Thyroid gland (tissue), 4 donors: ENCODE measurements around the gene CACNA1A. TPM values are rescaled to one million over a fixed set of nuclear protein-coding genes. Genes with fewer than 3 reads are reported as not detected.
"Not testable (repeated sequence)": the region's sequence is repeated elsewhere in the genome, so short reads cannot be mapped to it uniquely, and the experiment has no call there.

Source experiments
- DNase-seq, 2 donors: peaks; one replicate each; pipeline ENCODE4 v3.0.0-alpha.2; 2019
- H3K27ac ChIP-seq, 3 donors: fragments of 200-600 bp; sonication (generic); 1 replicate in 2 of 3; 2 replicates in 1 of 3; pipeline ENCODE4 v1.5.1; 2016 to 2019; ENCODE audit warnings: mild to moderate bottlenecking in 1 of 3, moderate library complexity in 1 of 3
- H3K27me3 ChIP-seq: fragments of 200-600 bp; sonication (generic); one replicate; pipeline ENCODE4 v1.5.1; 2019
- H3K36me3 ChIP-seq, 2 donors: fragments of 200-600 bp; sonication (generic); one replicate each; pipeline ENCODE4 v1.5.1; 2016 to 2019
- H3K4me1 ChIP-seq, 2 donors: fragments of 200-600 bp; sonication (generic); one replicate each; pipeline ENCODE4 v1.5.1; 2017 to 2019
- H3K4me3 ChIP-seq, 3 donors: fragments of 200-600 bp; sonication (generic); replicated peaks in 1 of 3; 1 replicate in 2 of 3; 2 replicates in 1 of 3; pipeline ENCODE4 v1.5.1; 2016; ENCODE audit warnings: mild to moderate bottlenecking in 1 of 3
- H3K9me3 ChIP-seq: fragments of 200-600 bp; sonication (generic); one replicate; pipeline ENCODE4 v1.5.1; 2017
- POLR2A ChIP-seq, 2 donors: fragments of 450-650 bp; IDR thresholded peaks; one replicate each; pipeline ENCODE4 v1.6.1; 2017; ENCODE audit warnings: antibody characterized with exemption in 2 of 2, mild to moderate bottlenecking in 2 of 2, moderate library complexity in 1 of 2
- WGBS, 2 donors: methylation state at CpG; one replicate each; pipeline ENCODE4 v1.1.5; 2017; 5-methylcytosine and 5-hydroxymethylcytosine counted together
- intact Hi-C: fragments of 100-400 bp; cut with DNase I; formaldehyde crosslinking; loops from one replicate; pipeline ENCODE4 v1.15.1; 2023
- total RNA-seq, 4 donors: library from RNA; depleted of rRNA; stranded (reverse); fragments of >200 nt; gene quantifications; one replicate each; pipeline ENCODE4 v1.2.3, GENCODE V29; 2016
- TF ChIP-seq, protein P1 (sequence below), 6 experiments: fragments of 200-600 bp in 3 of 6; fragments of 450-650 bp in 3 of 6; sonication (generic) in 3 of 6; IDR thresholded peaks; one replicate each; pipeline ENCODE4 v1.5.1; 2016 to 2019; ENCODE audit warnings: antibody characterized with exemption in 6 of 6, mild to moderate bottlenecking in 2 of 6, inconsistent platforms in 1 of 6, moderate library complexity in 1 of 6

CACNA1A gene
- total RNA-seq, 4 donors from 2014 or later, result 0.27 to 2.5 (median 0.80) TPM

DNA sequence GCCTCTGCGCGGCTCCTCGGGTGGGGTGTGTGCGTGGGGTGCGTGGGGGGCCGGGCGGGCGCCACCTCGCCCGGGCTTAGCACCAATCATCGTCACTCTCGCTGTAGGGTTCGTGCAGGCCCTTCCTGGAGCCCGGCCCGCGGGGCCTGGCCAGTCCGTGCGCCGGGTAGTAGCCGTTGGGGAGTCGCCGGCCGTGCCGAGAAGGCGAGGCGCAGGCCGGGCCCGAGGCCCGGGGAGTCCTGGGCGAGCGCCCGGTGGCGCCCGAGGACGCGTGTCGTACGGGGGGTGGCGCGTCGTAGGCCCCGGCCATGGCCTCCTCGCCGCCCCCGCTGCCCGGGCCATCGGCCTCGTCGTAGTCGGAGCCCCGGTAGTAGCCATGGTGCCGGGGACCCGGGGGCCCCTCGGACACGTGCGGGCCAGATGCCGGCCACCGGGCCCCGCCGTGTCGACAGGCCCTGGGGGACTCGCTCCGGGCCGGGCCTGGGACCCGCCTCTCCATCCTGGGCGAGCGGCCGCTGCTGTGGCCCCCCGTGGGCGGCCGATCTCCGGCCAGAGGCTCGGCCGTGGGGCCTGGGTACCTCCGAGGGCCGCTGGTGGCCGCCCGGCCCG is 298.9 kb downstream of the CACNA1A start:
- no peaks in the 10 kb centered on the region for H3K9me3 ChIP-seq
- H3K4me1 ChIP-seq, result no peaks in the 10 kb centered on the region
- H3K36me3 ChIP-seq, result no peaks in the 10 kb centered on the region
- TF ChIP-seq, protein P1, sequence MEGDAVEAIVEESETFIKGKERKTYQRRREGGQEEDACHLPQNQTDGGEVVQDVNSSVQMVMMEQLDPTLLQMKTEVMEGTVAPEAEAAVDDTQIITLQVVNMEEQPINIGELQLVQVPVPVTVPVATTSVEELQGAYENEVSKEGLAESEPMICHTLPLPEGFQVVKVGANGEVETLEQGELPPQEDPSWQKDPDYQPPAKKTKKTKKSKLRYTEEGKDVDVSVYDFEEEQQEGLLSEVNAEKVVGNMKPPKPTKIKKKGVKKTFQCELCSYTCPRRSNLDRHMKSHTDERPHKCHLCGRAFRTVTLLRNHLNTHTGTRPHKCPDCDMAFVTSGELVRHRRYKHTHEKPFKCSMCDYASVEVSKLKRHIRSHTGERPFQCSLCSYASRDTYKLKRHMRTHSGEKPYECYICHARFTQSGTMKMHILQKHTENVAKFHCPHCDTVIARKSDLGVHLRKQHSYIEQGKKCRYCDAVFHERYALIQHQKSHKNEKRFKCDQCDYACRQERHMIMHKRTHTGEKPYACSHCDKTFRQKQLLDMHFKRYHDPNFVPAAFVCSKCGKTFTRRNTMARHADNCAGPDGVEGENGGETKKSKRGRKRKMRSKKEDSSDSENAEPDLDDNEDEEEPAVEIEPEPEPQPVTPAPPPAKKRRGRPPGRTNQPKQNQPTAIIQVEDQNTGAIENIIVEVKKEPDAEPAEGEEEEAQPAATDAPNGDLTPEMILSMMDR (IDR thresholded peaks at IDR 0.05), result no peak
- TF ChIP-seq POLR2A (IDR thresholded peaks at IDR 0.05), result no peak
- H3K27ac ChIP-seq, result peak overlapping the region; percentile 29 to 68 (median 61)
- intact Hi-C loops, result no loop called here
- 71 to 94% methylated on average over 9 to 41 of the region's 79 CpGs for WGBS, 2 donors
- H3K4me3 ChIP-seq, result peak overlapping the region in 1 of 3 donors; percentile 14
- no peak for DNase-seq
- no peaks in the 10 kb centered on the region for H3K27me3 ChIP-seq

DNA sequence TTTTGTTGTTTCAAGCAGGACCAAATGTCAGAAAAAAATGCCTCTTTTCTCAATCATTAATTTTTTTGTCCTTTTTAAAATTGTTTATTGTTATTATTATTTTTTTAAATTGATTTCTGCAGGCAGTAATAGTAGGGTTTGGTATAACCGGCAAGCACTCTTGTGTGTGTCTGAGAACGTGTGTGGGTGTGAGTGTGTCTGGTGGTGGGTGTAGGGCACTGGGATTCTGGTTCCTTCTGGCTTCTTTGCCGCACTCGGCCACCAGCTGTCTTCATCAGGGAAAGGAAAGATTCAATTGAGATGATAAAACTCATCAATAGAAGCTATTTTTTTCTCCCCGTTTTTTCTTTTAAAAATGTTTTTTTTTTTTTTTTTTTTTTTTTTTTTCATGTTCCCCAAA is 299.7 kb downstream of the CACNA1A start:
- H3K4me3 ChIP-seq, result no peak overlapping the region
- no peaks in the 10 kb centered on the region for H3K36me3 ChIP-seq
- no peaks in the 10 kb centered on the region for H3K9me3 ChIP-seq
- no peaks in the 10 kb centered on the region for H3K27me3 ChIP-seq
- H3K4me1 ChIP-seq, result no peaks in the 10 kb centered on the region
- intact Hi-C loops, result no loop called here
- no peak overlapping the region for H3K27ac ChIP-seq
- WGBS, 2 donors, result 89 to 93% methylated on average over 5 of the region's 5 CpGs
- no peak for DNase-seq
- TF ChIP-seq, protein P1 (IDR thresholded peaks at IDR 0.05), result no peak
- no peak for TF ChIP-seq POLR2A (IDR thresholded peaks at IDR 0.05)

DNA sequence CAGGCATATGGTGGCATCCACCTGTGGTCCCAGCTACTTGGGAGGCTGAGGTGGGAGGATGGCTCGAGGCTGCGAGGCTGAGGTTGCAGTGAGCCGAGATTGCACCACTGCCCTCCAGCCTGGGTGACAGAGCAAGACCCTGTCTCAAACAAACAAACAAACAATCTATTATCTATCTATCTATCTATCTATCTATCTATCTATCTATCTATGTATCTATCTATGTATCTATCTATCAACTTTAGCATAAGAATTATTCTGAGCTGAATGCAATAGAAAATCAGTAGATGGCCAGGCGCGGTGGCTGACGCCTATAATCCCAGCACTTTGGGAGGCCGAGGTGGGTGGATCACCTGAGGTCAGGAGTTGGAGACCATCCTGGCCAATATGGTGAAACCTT is 304.2 kb downstream of the CACNA1A start:
- H3K27ac ChIP-seq, H3K4me1 ChIP-seq, H3K27me3 ChIP-seq, H3K4me3 ChIP-seq, H3K9me3 ChIP-seq, DNase-seq, intact Hi-C loops, H3K36me3 ChIP-seq: not testable (repeated sequence)
- 95 to 97% methylated on average over 7 of the region's 7 CpGs for WGBS, 2 donors

DNA sequence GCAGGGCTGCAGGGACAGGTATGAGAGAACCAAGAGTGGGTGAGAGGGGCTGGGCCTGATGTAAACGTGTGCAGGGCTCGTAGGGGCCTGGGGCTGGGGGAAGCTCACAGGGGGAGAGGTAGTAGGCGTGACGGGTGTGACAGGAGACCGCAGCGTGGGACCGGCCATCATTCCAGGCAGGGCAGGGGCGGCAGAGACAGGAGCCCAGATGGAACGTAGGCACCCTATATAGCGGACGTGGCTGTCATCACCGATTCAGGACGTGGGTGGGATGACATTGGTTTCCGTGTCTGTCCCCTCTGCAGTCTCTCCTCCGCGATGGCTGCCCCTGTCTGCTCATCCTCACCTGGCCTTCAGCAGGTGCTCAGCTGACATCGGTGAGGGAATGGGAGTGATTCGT is 307.6 kb downstream of the CACNA1A start:
- H3K27me3 ChIP-seq, result no peaks in the 10 kb centered on the region
- no peak overlapping the region for H3K4me3 ChIP-seq
- 88 to 91% methylated on average over 18 of the region's 18 CpGs for WGBS, 2 donors
- intact Hi-C loops, result loop anchor here (10.0 kb wide), 1 partner anchor 66 kb away; no protein-coding TSS in a partner anchor
- TF ChIP-seq POLR2A (IDR thresholded peaks at IDR 0.05), result no peak
- TF ChIP-seq, protein P1 (IDR thresholded peaks at IDR 0.05), result no peak
- no peaks in the 10 kb centered on the region for H3K9me3 ChIP-seq
- no peaks in the 10 kb centered on the region for H3K4me1 ChIP-seq
- no peak overlapping the region for H3K27ac ChIP-seq
- no peaks in the 10 kb centered on the region for H3K36me3 ChIP-seq
- no peak for DNase-seq

DNA sequence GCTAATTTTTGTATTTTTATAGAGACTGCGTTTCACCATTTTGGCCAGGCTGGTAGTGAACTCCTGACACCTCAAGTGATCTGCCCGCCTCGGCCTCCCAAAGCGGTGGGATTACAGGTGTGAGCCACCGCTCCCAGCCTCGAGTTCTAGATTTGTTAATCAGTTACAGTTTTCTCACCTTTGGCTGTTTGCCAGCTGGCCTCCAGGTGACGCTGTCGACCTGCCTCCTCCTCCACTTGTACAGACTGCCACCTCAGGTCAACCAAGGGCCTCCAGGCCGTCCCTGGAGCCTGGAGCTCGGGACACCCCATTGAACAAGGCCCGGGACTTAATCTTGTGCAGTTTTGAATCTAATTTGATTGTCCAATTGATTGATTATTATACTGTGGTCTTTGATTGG is 310.6 kb downstream of the CACNA1A start:
- TF ChIP-seq POLR2A (IDR thresholded peaks at IDR 0.05), result no peak
- TF ChIP-seq, protein P1 (IDR thresholded peaks at IDR 0.05), result no peak
- whole genome bisulfite sequencing, 2 donors, result 70 to 77% methylated on average over 7 to 11 of the region's 11 CpGs
- Histone ChIP-seq H3K27me3 (no peaks in the 10 kb centered on the region), H3K36me3 (no peaks in the 10 kb centered on the region), H3K27ac (no peak overlapping the region), H3K9me3 (no peaks in the 10 kb centered on the region), H3K4me1 (no peaks in the 10 kb centered on the region), H3K4me3 (no peak overlapping the region)
- peak; percentile 26 to 34 for DNase-seq
- intact Hi-C loops, result loop anchor here (10.0 kb wide), 1 partner anchor 69 kb away; no protein-coding TSS in a partner anchor
